Measurements from ENCODE around the gene MED31.

DNA sequence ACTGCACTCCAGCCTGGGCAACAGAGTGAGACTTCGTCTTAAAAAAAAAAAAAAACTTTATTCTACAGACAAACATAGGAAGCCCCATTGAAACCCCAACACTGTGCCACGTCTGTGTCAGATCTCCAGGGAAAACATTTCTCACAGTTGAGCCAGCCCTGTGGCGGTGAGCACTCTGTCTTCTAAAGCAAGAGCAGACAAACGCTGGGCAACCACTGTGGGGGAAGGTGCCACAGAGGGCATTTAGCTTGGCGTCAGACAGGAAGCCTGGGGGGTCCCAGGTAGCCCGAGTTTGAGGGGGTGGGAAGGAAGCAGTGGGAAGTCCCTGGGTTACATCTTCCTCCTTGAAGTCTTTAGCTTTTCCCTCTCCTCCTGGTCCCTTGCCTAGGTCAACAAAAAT, 16.1 kb upstream of the MED31 start:
- TF ChIP-seq POLR2AphosphoS5 (IDR thresholded peaks at IDR 0.05; ENCODE audit: low read depth, low read length), result no peak
- TF ChIP-seq POLR2A (IDR thresholded peaks at IDR 0.05; ENCODE audit: low read depth, low read length), result no peak
- TF ChIP-seq SPI1 (IDR thresholded peaks at IDR 0.05; ENCODE audit: low read depth, low read length), result no peak
